GM21528 (cell line): ENCODE data around the gene UVRAG.

Experiments used
- ATAC-seq: cut with Tn5 transposase; IDR thresholded peaks from one replicate; pipeline ENCODE4 v1.9.1; 2021; ENCODE audit warnings: mild to moderate bottlenecking, moderate library complexity; ENCODE audit not compliant: unreplicated experiment, low FRiP score

UVRAG gene

GRCh38 chr11:75814677-75815344, at the start of gene UVRAG:
UVRAG (plus strand) TSS chr11:75815210; CDS start chr11:75815408, 198 bp downstream.
- ATAC-seq: peak; percentile 81

- ATAC-seq: no peak
Observed at GRCh38 chr11:75766443-75767227, 48.4 kb upstream of the UVRAG start.

- ATAC-seq: no peak
Observed at GRCh38 chr11:75767228-75767572, 47.8 kb upstream of the UVRAG start.

DNA sequence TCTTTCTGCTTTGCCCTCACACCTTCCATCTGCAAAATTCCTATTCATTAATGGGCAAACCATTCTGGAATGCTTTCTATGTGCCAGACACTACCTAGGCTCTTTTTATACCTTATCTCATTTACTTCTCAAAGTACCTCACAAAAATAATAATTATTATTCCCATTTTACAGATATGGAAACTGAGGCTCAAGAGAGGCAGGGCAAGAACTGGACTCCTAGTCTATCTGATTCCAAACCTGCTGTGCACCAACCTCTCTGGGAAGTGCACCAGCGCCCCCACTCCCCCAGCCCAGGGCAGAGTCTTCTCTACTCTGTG, 47.3 kb upstream of the UVRAG start:
- no peak for ATAC-seq

DNA sequence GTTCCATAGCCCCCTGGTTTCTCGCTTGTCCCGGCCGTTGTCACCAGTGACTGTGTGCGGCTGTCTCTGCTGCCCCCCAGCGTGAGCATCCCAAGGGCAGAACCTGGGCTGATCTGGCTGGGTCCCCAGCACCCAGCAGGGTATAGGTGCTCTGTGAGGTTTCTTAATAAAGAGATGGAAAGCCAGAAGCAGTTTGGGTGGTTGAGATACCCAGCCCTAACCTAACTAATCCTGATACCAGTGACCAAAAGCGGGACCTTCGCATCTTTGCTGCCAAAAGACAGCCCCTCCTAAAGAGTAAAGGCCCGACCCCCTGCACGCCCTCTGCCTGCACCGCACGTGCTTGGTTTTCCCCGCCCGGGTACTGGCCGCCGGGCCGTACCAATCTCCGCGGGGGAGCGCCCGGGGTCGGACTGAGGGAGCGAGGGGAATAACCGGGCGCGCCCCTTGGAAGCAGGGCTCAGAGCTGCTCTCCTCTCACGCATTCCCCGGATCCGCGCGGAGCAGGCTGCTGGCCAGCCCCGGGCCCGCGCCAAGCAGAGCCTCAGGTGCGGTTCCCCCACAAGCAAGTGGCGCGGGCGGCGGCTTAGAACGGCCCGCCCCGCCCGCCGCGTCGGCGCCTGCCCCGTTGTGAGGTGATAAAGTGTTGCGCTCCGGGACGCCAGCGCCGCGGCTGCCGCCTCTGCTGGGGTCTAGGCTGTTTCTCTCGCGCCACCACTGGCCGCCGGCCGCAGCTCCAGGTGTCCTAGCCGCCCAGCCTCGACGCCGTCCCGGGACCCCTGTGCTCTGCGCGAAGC, 46.7 kb upstream of the UVRAG start, which contains the start of gene DGAT2:
Gene DGAT2 (plus strand): TSS at position 667 of the 797 bp plus-strand sequence. CDS start 214 bp downstream, outside the sequence.
- peak; percentile 69 for ATAC-seq

GRCh38 chr11:75768909-75769771, 45.9 kb upstream of the UVRAG start:
- no peak for ATAC-seq

- no peak for ATAC-seq
Observed at GRCh38 chr11:75770102-75770501, 44.9 kb upstream of the UVRAG start.

GRCh38 chr11:75771646-75772410, 43.2 kb upstream of the UVRAG start:
- ATAC-seq: no peak

- ATAC-seq: peak; percentile 88
Observed at GRCh38 chr11:75773595-75774353, 41.2 kb upstream of the UVRAG start.

DNA sequence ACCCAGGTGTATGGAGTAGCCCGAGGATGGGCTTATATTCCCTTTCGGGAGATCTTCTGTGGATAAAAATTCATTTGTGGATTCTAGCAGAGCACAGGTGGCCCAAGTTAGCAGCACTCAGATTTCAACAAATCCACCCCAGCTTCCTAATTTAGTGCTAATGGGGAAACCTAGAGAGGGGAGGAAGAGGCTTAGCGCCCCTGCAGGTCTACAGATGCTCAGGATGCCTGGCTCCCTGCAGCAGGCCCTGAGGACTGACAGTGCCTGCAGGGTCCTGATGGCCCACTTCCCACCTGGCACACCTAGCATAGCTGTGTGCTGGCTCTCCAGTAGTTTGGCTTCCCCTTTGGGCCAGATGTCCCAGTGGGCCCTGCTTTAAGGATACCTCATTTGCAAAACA, 40.0 kb upstream of the UVRAG start:
- no peak for ATAC-seq

GRCh38 chr11:75776546-75776945, 38.5 kb upstream of the UVRAG start:
- ATAC-seq: no peak

- no peak for ATAC-seq
Observed at GRCh38 chr11:75777461-75778110, 37.4 kb upstream of the UVRAG start.

- ATAC-seq: no peak
Observed at GRCh38 chr11:75778962-75779361, 36.0 kb upstream of the UVRAG start.

DNA sequence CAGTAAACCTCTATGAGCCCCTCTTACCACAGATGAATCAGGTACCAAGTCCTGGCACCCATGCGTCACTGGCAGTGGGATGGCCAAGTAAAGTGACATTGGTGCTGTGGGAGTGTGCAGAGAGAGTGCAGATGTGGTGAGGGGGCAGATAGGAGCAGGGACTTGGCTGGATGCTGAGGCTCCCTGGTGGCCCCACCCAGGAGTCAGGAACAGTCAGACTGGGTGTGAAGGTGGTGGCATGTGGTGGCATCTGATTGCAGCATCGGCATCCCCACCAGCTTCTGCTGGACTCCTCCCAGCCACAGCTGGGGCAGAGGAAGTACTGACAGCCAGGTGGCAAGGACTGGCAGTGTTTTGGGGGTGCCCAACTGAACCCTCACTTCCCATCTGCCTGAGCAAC, 35.0 kb upstream of the UVRAG start:
- ATAC-seq: no peak

- ATAC-seq: no peak
Observed at GRCh38 chr11:75780888-75781287, 34.1 kb upstream of the UVRAG start.

DNA sequence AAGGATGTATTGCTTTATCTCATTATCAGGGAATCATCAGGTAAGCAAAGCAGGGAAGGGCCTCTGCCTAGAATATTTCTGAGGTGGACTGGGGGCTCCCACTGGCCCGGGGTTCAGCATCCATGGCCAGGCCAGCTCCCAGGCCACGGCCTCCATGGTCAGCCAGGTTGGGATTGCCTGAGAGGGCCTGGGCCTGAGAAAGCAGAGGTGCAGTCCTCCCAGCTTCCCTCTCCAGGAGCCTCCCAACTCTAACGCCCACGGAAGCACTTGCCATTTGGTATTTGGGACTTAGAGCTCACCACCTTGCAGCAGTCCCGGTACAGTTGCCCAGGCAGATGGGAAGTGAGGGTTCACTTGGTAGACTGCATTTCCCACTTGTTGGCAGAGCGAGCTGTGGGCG, 33.7 kb upstream of the UVRAG start:
- no peak for ATAC-seq

DNA sequence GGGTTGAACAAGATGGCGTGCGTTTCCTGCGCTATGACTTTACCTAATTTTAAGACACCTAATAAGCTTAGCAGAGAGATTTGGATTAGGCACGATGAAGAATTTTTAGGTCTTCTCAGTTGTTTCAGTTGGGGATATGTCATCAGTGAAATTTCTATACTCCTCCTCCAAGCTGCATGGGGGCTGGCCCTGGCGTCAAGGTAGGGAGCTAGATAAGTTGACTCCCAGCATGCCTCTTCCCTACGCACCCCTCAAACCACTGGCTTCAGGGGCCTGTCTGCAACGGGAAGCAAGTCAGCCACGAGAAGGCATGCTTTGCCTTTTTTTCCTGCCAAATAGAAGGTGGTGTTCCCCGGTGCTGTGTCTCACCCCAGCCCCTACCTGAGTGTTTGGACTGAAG, 33.2 kb upstream of the UVRAG start:
- ATAC-seq: no peak

GRCh38 chr11:75782540-75783263, 32.3 kb upstream of the UVRAG start:
- ATAC-seq: no peak
